ENCODE data around the gene COL5A3. TPM values are rescaled to one million over a fixed set of nuclear protein-coding genes. Genes with fewer than 3 reads are reported as not detected.

Gene COL5A3
- total and polyA plus RNA-seq, 2 experiments from 2014 or later: 1.9 to 2.1 TPM

DNA sequence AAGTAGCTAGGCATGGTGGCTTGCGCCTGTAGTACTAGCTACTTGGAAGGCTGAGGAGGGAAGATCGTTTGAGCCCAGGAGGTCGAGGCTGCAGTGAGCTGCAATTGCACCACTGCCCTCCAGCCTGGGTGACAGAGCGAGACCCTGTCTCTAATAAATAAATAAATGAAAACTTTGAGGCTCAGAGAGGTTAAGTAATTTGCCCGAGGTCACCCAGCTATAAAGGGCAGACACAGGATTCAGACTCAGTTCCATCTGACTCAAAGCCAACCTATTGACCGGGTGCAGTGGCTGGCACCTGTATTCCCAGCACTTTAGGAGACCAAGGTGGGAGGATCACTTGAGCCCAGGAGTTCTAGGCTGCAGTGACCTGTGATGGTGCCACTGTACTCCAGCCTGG lies 66.6 kb downstream of the COL5A3 start:
- no peaks in the 10 kb centered on the region for H3K9me2 ChIP-seq (replicated peaks; ENCODE audit: insufficient read depth)
- peaks cover 13% of the 10 kb centered on the region for H3K4me1 ChIP-seq (ENCODE audit: insufficient read depth)
- no peaks in the 10 kb centered on the region for H4K20me1 ChIP-seq (ENCODE audit: insufficient read depth, poor library complexity, severe bottlenecking)
- H3K27ac ChIP-seq: no peak overlapping the region
- H3K4me3 ChIP-seq: no peak overlapping the region
- H3K27me3 ChIP-seq: no peaks in the 10 kb centered on the region
- no peak overlapping the region for H2AFZ ChIP-seq
- H3K9me3 ChIP-seq (ENCODE audit: low read depth): no peaks in the 10 kb centered on the region
- no peak overlapping the region for H3K4me2 ChIP-seq
- H3K36me3 ChIP-seq (replicated peaks; ENCODE audit: insufficient read depth, low read depth): no peaks in the 10 kb centered on the region
- DNase-seq (ENCODE audit: low spot score): no peak
- WGBS (ENCODE audit: low lambda C conversion rate, missing lambda C conversion rate): 92% methylated on average over 6 of the region's 6 CpGs
- TF ChIP-seq, protein P1, sequence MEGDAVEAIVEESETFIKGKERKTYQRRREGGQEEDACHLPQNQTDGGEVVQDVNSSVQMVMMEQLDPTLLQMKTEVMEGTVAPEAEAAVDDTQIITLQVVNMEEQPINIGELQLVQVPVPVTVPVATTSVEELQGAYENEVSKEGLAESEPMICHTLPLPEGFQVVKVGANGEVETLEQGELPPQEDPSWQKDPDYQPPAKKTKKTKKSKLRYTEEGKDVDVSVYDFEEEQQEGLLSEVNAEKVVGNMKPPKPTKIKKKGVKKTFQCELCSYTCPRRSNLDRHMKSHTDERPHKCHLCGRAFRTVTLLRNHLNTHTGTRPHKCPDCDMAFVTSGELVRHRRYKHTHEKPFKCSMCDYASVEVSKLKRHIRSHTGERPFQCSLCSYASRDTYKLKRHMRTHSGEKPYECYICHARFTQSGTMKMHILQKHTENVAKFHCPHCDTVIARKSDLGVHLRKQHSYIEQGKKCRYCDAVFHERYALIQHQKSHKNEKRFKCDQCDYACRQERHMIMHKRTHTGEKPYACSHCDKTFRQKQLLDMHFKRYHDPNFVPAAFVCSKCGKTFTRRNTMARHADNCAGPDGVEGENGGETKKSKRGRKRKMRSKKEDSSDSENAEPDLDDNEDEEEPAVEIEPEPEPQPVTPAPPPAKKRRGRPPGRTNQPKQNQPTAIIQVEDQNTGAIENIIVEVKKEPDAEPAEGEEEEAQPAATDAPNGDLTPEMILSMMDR (IDR thresholded peaks at IDR 0.05; ENCODE audit: poor library complexity): no peak
- TF ChIP-seq EZH2phosphoT487 (IDR thresholded peaks at IDR 0.05; ENCODE audit: low read depth, severe bottlenecking, unreplicated experiment): no peak
- TF ChIP-seq EZH2 (IDR thresholded peaks at IDR 0.05; ENCODE audit: borderline replicate concordance): no peak
- no peaks in the 10 kb centered on the region for H3K79me2 ChIP-seq

DNA sequence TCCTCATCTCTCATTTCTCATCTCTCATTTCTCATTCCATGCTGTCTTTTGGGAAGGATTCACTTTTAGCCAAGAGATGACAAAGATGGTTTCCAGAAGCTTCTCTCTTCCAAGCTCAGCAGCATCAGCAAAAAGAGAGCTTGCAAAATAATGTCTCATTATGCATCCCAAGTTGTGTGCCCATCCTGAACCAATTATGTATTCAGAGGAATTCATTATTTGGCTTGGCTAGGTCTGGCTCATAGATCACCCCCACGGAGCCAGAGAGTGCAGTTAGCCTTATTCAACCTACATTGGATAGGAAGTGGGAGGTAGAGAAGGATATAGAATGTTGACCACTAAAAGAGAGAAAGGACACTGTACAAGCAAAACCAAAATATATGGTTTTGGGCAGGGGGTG lies 68.6 kb downstream of the COL5A3 start:
- 56% methylated on average over 1 of the region's 1 CpG for WGBS (ENCODE audit: low lambda C conversion rate, missing lambda C conversion rate)
- Histone ChIP-seq H3K9me2 (replicated peaks; ENCODE audit: insufficient read depth) (no peaks in the 10 kb centered on the region), H3K4me3 (no peak overlapping the region), H3K79me2 (no peaks in the 10 kb centered on the region), H3K27ac (no peak overlapping the region), H2AFZ (no peak overlapping the region), H3K4me1 (ENCODE audit: insufficient read depth) (peaks cover 15% of the 10 kb centered on the region), H3K36me3 (replicated peaks; ENCODE audit: insufficient read depth, low read depth) (no peaks in the 10 kb centered on the region), H3K9me3 (ENCODE audit: low read depth) (no peaks in the 10 kb centered on the region), H4K20me1 (ENCODE audit: insufficient read depth, poor library complexity, severe bottlenecking) (no peaks in the 10 kb centered on the region), H3K27me3 (peaks cover 4% of the 10 kb centered on the region), H3K4me2 (no peak overlapping the region)
- TF ChIP-seq, protein P1 (IDR thresholded peaks at IDR 0.05; ENCODE audit: poor library complexity): no peak
- TF ChIP-seq EZH2phosphoT487 (IDR thresholded peaks at IDR 0.05; ENCODE audit: low read depth, severe bottlenecking, unreplicated experiment) (no peak), EZH2 (IDR thresholded peaks at IDR 0.05; ENCODE audit: borderline replicate concordance) (no peak)
- no peak for DNase-seq (ENCODE audit: low spot score)

DNA sequence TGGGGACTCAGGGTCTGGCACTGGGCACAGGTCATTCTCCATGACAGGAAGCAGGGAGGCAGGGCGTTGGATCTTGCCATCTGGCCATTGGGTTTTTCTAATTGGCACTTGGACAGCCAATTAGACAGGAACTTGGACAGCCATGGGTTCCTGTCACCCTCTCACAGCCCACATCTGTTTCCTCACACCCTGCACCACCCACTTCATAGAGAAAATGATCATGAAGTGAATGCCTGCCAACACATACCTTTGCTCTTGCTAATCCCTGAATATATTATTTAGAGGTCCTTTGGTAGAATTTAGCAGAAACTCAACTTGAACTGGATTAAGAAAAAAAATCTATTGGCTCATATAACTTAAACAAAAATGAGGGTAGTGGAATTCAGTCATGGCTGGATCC lies 69.1 kb downstream of the COL5A3 start:
- WGBS (ENCODE audit: low lambda C conversion rate, missing lambda C conversion rate): 78% methylated on average over 1 of the region's 1 CpG
- DNase-seq (ENCODE audit: low spot score): no peak

More for the DNA sequence above, 69.1 kb downstream of the COL5A3 start:
- no peaks in the 10 kb centered on the region for H4K20me1 ChIP-seq (ENCODE audit: insufficient read depth, poor library complexity, severe bottlenecking)
- no peak overlapping the region for H3K27ac ChIP-seq
- no peak overlapping the region for H2AFZ ChIP-seq
- H3K9me3 ChIP-seq (ENCODE audit: low read depth): no peaks in the 10 kb centered on the region
- H3K9me2 ChIP-seq (replicated peaks; ENCODE audit: insufficient read depth): no peaks in the 10 kb centered on the region
- H3K4me2 ChIP-seq: no peak overlapping the region
- H3K4me1 ChIP-seq (ENCODE audit: insufficient read depth): peaks cover 17% of the 10 kb centered on the region
- H3K36me3 ChIP-seq (replicated peaks; ENCODE audit: insufficient read depth, low read depth): no peaks in the 10 kb centered on the region
- H3K27me3 ChIP-seq: peaks cover 6% of the 10 kb centered on the region
- no peak overlapping the region for H3K4me3 ChIP-seq
- H3K79me2 ChIP-seq: no peaks in the 10 kb centered on the region
- TF ChIP-seq EZH2phosphoT487 (IDR thresholded peaks at IDR 0.05; ENCODE audit: low read depth, severe bottlenecking, unreplicated experiment) (no peak), EZH2 (IDR thresholded peaks at IDR 0.05; ENCODE audit: borderline replicate concordance) (no peak)
- TF ChIP-seq, protein P1 (IDR thresholded peaks at IDR 0.05; ENCODE audit: poor library complexity): no peak

Data from hepatocyte (in vitro differentiated cells).